K562 (cell line): ENCODE measurements around the gene ENTPD8. TPM values are rescaled to one million over a fixed set of nuclear protein-coding genes. Genes with fewer than 3 reads are reported as not detected.

Experiments used
- CHD1 ChIP-seq: fragments of 200-600 bp; sonication (generic); IDR thresholded peaks from one replicate; pipeline ENCODE4 v1.6.1; 2012; ENCODE audit warnings: mild to moderate bottlenecking, moderate library complexity, low read length, inconsistent platforms
- FOXP1 ChIP-seq: sonication (generic); formaldehyde crosslinking; IDR thresholded peaks from 2 replicates; pipeline ENCODE4 v1.8.0; 2022; ENCODE audit warnings: mild to moderate bottlenecking, missing genetic modification reagents
- GTF2F1 ChIP-seq: IDR thresholded peaks from 2 replicates; pipeline ENCODE4 v1.6.1; 2011; ENCODE audit warnings: low read depth, low read length, improper control_type of control experiment
- KDM5B ChIP-seq: fragments of 200-600 bp; sonication (generic); IDR thresholded peaks from 2 replicates; pipeline ENCODE4 v1.6.1; 2012; ENCODE audit warnings: low read depth, mild to moderate bottlenecking, moderate library complexity, low read length, control low read depth, inconsistent platforms; ENCODE audit not compliant: insufficient replicate concordance
- MCM3 ChIP-seq: fragments of 450-650 bp; IDR thresholded peaks from 2 replicates; pipeline ENCODE4 v1.6.1; 2016
- MCM5 ChIP-seq: fragments of 450-650 bp; IDR thresholded peaks from 2 replicates; pipeline ENCODE4 v1.6.1; 2016; ENCODE audit warnings: low read depth
- NR2C1 ChIP-seq, 2 experiments: fragments of 450-650 bp; IDR thresholded peaks; 2 replicates each; pipeline ENCODE4 v1.6.1; 2017; ENCODE audit warnings: mild to moderate bottlenecking in 2 of 2, antibody characterized with exemption in 1 of 2, inconsistent platforms in 1 of 2, missing compliant biosample characterization in 1 of 2, missing genetic modification characterization in 1 of 2
- NR2F6 ChIP-seq: fragments of 450-650 bp; formaldehyde crosslinking; IDR thresholded peaks from 2 replicates; pipeline ENCODE4 v1.4.0; 2020; ENCODE audit warnings: mild to moderate bottlenecking
- POLR2G ChIP-seq: fragments of 200-400 bp; formaldehyde crosslinking; IDR thresholded peaks from 2 replicates; pipeline ENCODE4 v1.6.1; 2017; ENCODE audit warnings: low read depth, mild to moderate bottlenecking, antibody characterized with exemption, low read length, moderate library complexity
- RAD51 ChIP-seq: fragments of 450-650 bp; IDR thresholded peaks from 2 replicates; pipeline ENCODE4 v1.7.1; 2016; ENCODE audit warnings: low read depth, mild to moderate bottlenecking, borderline replicate concordance
- RB1 ChIP-seq: fragments of 450-650 bp; IDR thresholded peaks from 2 replicates; pipeline ENCODE4 v1.6.1; 2017; ENCODE audit warnings: low read depth, mild to moderate bottlenecking
- RBFOX2 ChIP-seq: fragments of 200-400 bp; formaldehyde crosslinking; IDR thresholded peaks from 2 replicates; pipeline ENCODE4 v1.6.1; 2017; ENCODE audit warnings: low read depth, mild to moderate bottlenecking, low read length, moderate library complexity
- RBM22 ChIP-seq: fragments of 200-400 bp; formaldehyde crosslinking; IDR thresholded peaks from 2 replicates; pipeline ENCODE4 v1.6.1; 2018; ENCODE audit warnings: low read length, low read depth; ENCODE audit not compliant: poor library complexity, severe bottlenecking
- RBM39 ChIP-seq: fragments of 200-400 bp; formaldehyde crosslinking; optimal IDR thresholded peaks from 2 replicates; pipeline ENCODE3; 2018; ENCODE audit warnings: low read depth, low read length
- SRSF3 ChIP-seq: fragments of 200-400 bp; formaldehyde crosslinking; IDR thresholded peaks from 2 replicates; pipeline ENCODE4 v1.6.1; 2016; ENCODE audit warnings: mild to moderate bottlenecking, low read length, moderate library complexity; ENCODE audit not compliant: insufficient read depth
- TGIF2 ChIP-seq: sonication (generic); formaldehyde crosslinking; IDR thresholded peaks from 2 replicates; pipeline ENCODE4 v1.8.1; 2022; ENCODE audit warnings: mild to moderate bottlenecking, missing genetic modification reagents, moderate library complexity
- ZBTB17 ChIP-seq: fragments of 450-650 bp; formaldehyde crosslinking; IDR thresholded peaks from 2 replicates; pipeline ENCODE4 v1.4.0; 2020; ENCODE audit warnings: mild to moderate bottlenecking
- ZFX ChIP-seq: sonication (generic); formaldehyde crosslinking; IDR thresholded peaks from 2 replicates; pipeline ENCODE4 v1.8.0; 2022; ENCODE audit warnings: mild to moderate bottlenecking, missing genetic modification reagents, moderate library complexity
- ZNF175 ChIP-seq: fragments of 200-800 bp; sonication (Bioruptor generic); IDR thresholded peaks from 2 replicates; pipeline ENCODE4 v1.6.1; 2016; ENCODE audit warnings: low read depth, mild to moderate bottlenecking, missing genetic modification characterization, missing compliant biosample characterization
- ZNF224 ChIP-seq: sonication (generic); formaldehyde crosslinking; IDR thresholded peaks from 2 replicates; pipeline ENCODE4 v1.8.0; 2022; ENCODE audit warnings: mild to moderate bottlenecking, missing genetic modification reagents
- polyA plus RNA-seq, 8 experiments: library from polyadenylated mRNA; depleted of rRNA in 4 of 8; stranded (reverse) in 5 of 8; unstranded in 3 of 8; fragments of >200 nt; fragmentation: Nextera tagmentation in 2 of 8; fragmentation: Illumina TruSeq in 1 of 8; extraction: Ambion mirVana in 2 of 8; extraction: Trizol in 1 of 8; gene quantifications; 2 replicates each; pipeline versions ENCODE4 v1.2.1 to v1.2.3, GENCODE V29; 2011 to 2014; ENCODE audit warnings: inconsistent platforms in 1 of 8, missing spikeins in 1 of 8
- total RNA-seq, 7 experiments: library from RNA; depleted of rRNA in 6 of 7; stranded (reverse); fragments of >200 nt in 6 of 7; fragmentation: Illumina TruSeq in 2 of 7; extraction: Trizol in 2 of 7; gene quantifications; 2 replicates each; pipeline versions ENCODE4 v1.2.1 to v1.2.3, GENCODE V29; 2011 to 2021; ENCODE audit warnings: low replicate concordance in 1 of 7
- TF ChIP-seq, protein P1 (sequence below): fragments of 250-450 bp; sonication (Bioruptor Pico); IDR thresholded peaks from 2 replicates; pipeline ENCODE4 v1.5.1; 2021; ENCODE audit warnings: mild to moderate bottlenecking
- TF ChIP-seq, protein P2 (sequence below), 2 experiments: IDR thresholded peaks; 2 replicates each; pipeline ENCODE4 v1.6.1; 2012; ENCODE audit warnings: improper control_type of control experiment in 2 of 2, low read depth in 2 of 2, low read length in 2 of 2, borderline replicate concordance in 1 of 2
- TF ChIP-seq, protein P3 (sequence below): fragments of 250-450 bp; sonication (Bioruptor Pico); IDR thresholded peaks from 2 replicates; pipeline ENCODE4 v1.5.0; 2021

The ENTPD8 gene
- total and polyA plus RNA-seq, 9 of the 15 experiments (the other 6 are each of a cell fraction or from before 2014, with no cell fraction given) = 0.06 to 0.27 (median 0.19) TPM; not detected in 5

DNA sequence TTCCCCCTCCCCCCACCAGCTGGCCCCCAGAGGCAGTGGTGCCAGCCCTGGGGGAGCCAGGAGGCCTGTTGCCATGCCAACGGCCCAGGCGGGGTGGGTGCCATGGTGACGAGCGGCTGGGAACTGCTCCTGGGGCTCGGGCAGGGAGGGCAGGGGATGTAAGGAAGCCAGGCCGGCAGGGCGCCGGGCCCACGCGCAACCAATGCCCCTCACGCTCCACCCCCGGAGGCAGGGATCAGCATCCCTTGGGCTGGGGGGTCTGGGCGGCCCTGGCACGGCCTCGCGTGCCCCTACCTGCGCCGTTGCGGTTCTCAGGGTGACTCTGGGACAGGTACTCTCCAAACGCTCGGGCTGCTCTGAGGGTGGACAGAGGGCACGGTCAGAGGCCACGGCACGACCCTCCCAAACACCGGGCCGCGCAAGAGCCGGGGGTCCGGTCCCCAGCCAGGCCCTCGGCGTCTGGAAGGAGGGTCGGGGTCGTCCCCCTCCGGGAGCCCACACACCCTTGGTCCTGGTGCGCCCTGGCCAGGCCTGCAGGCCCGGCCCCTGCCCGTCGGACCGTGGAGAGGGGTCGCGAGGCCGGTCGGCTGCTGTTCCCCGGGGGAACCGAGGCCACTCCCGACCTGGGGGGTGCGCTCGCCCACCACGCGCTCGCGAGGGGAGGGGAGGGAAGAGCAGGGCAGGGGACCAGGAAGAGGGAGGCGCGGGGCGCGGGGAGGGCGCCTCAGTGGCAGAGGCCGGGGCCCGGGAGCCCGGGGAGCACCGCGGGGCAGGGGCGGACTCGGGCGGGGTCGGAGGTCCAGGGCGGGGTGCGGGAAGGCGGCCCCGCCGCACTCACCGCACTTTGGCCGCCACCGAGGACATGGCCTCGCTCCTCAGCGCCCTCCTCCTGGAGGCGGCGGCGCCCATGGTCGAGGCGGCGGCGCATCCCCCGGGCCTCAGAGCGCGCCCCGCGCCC, 17.3 kb upstream of the ENTPD8 start (continued):
- TF ChIP-seq, protein P1, sequence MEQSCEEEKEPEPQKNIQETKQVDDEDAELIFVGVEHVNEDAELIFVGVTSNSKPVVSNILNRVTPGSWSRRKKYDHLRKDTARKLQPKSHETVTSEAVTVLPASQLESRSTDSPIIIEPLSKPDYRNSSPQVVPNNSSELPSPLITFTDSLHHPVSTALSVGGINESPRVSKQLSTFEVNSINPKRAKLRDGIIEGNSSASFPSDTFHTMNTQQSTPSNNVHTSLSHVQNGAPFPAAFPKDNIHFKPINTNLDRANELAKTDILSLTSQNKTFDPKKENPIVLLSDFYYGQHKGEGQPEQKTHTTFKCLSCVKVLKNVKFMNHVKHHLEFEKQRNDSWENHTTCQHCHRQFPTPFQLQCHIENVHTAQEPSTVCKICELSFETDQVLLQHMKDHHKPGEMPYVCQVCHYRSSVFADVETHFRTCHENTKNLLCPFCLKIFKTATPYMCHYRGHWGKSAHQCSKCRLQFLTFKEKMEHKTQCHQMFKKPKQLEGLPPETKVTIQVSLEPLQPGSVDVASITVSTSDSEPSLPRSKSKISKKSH (CRISPR knock-in tag) = no peak
- TF ChIP-seq RAD51 (no peak), RBM39 (no peak), RBFOX2 (peak; percentile 41), ZFX (CRISPR knock-in tag) (peak; percentile 30; the same call in 1 of the 2 replicates), NR2F6 (CRISPR knock-in tag) (no peak), TGIF2 (CRISPR knock-in tag) (0 out of 2 replicates have a peak, but pooled peaks have one; percentile 30), RB1 (0 out of 2 replicates have a peak, but pooled peaks have one; percentile 40), ZNF175 (no peak), NR2C1 (IDR thresholded peaks at IDR 0.05) (no peak), NR2C1 (tag; IDR thresholded peaks at IDR 0.05) (no peak), GTF2F1 (no peak), RBM22 (peak; percentile 67), ZBTB17 (0 out of 2 replicates have a peak, but pooled peaks have one; percentile 20), SRSF3 (no peak), CHD1 (no peak), FOXP1 (CRISPR knock-in tag) (no peak), MCM5 (no peak), MCM3 (no peak), POLR2G (peak; percentile 15; the same call in 1 of the 2 replicates), ZNF224 (no peak), KDM5B (peak; percentile 21)
- TF ChIP-seq, protein P2, sequence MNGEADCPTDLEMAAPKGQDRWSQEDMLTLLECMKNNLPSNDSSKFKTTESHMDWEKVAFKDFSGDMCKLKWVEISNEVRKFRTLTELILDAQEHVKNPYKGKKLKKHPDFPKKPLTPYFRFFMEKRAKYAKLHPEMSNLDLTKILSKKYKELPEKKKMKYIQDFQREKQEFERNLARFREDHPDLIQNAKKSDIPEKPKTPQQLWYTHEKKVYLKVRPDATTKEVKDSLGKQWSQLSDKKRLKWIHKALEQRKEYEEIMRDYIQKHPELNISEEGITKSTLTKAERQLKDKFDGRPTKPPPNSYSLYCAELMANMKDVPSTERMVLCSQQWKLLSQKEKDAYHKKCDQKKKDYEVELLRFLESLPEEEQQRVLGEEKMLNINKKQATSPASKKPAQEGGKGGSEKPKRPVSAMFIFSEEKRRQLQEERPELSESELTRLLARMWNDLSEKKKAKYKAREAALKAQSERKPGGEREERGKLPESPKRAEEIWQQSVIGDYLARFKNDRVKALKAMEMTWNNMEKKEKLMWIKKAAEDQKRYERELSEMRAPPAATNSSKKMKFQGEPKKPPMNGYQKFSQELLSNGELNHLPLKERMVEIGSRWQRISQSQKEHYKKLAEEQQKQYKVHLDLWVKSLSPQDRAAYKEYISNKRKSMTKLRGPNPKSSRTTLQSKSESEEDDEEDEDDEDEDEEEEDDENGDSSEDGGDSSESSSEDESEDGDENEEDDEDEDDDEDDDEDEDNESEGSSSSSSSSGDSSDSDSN (IDR thresholded peaks at IDR 0.05; ENCODE audit: borderline replicate concordance in 1 of 2, low read depth in 2 of 2, low read length in 2 of 2) = 0 out of 4 replicates have a peak, but pooled peaks of 1 of the 2 experiments have one; percentile 13
- TF ChIP-seq, protein P3, sequence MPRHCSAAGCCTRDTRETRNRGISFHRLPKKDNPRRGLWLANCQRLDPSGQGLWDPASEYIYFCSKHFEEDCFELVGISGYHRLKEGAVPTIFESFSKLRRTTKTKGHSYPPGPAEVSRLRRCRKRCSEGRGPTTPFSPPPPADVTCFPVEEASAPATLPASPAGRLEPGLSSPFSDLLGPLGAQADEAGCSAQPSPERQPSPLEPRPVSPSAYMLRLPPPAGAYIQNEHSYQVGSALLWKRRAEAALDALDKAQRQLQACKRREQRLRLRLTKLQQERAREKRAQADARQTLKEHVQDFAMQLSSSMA (CRISPR knock-in tag) = no peak
